K562 (cell line): ENCODE results near the gene SYDE1. TPM values are rescaled to one million over a fixed set of nuclear protein-coding genes. Genes with fewer than 3 reads are reported as not detected.

Experiments used
- ARID2 ChIP-seq: fragments of 450-650 bp; IDR thresholded peaks from 2 replicates; pipeline ENCODE4 v1.6.1; 2017; ENCODE audit warnings: antibody characterized with exemption, mild to moderate bottlenecking
- ARNT ChIP-seq, 2 experiments: fragments of 450-650 bp; IDR thresholded peaks; 2 replicates each; pipeline ENCODE4 v1.6.1; 2016; ENCODE audit warnings: mild to moderate bottlenecking in 1 of 2
- ATF4 ChIP-seq: fragments of 450-650 bp; formaldehyde crosslinking; IDR thresholded peaks from 2 replicates; pipeline ENCODE4 v1.4.0; 2022; ENCODE audit warnings: mild to moderate bottlenecking, moderate library complexity
- BRD9 ChIP-seq: fragments of 450-650 bp; IDR thresholded peaks from 2 replicates; pipeline ENCODE4 v1.6.1; 2018; ENCODE audit warnings: low read depth; ENCODE audit not compliant: partially characterized antibody
- CHCHD3 ChIP-seq: fragments of 250-450 bp; sonication (Bioruptor Pico); IDR thresholded peaks from 2 replicates; pipeline ENCODE4 v2.1.2; 2022; ENCODE audit warnings: mild to moderate bottlenecking
- DNMT1 ChIP-seq: fragments of 450-650 bp; IDR thresholded peaks from 2 replicates; pipeline ENCODE4 v1.6.1; 2016; ENCODE audit warnings: antibody characterized with exemption, mild to moderate bottlenecking
- ETV1 ChIP-seq: fragments of 450-650 bp; conservative IDR thresholded peaks from 2 replicates; pipeline ENCODE4 v1.6.1; 2016; ENCODE audit warnings: missing genetic modification characterization, control low read depth, low read depth, missing compliant biosample characterization
- RBM14 ChIP-seq: fragments of 200-400 bp; formaldehyde crosslinking; IDR thresholded peaks from 2 replicates; pipeline ENCODE4 v1.6.1; 2018; ENCODE audit warnings: low read depth, mild to moderate bottlenecking, low read length, moderate library complexity, borderline replicate concordance; ENCODE audit not compliant: insufficient read depth
- SP2 ChIP-seq: IDR thresholded peaks from 2 replicates; pipeline ENCODE4 v1.6.1; 2011; ENCODE audit warnings: mild to moderate bottlenecking, low read depth, low read length, moderate library complexity; ENCODE audit not compliant: poor library complexity, severe bottlenecking; ENCODE audit errors: extremely low read depth
- TCFL5 ChIP-seq: fragments of 250-450 bp; sonication (Bioruptor Pico); conservative IDR thresholded peaks from 2 replicates; pipeline ENCODE4 v1.6.1; 2021; ENCODE audit warnings: mild to moderate bottlenecking, moderate library complexity, matching md5 sums
- polyA plus RNA-seq, 8 experiments: library from polyadenylated mRNA; depleted of rRNA in 4 of 8; stranded (reverse) in 5 of 8; unstranded in 3 of 8; fragments of >200 nt; fragmentation: Nextera tagmentation in 2 of 8; fragmentation: Illumina TruSeq in 1 of 8; extraction: Ambion mirVana in 2 of 8; extraction: Trizol in 1 of 8; gene quantifications; 2 replicates each; pipeline versions ENCODE4 v1.2.1 to v1.2.3, GENCODE V29; 2011 to 2014; ENCODE audit warnings: inconsistent platforms in 1 of 8, missing spikeins in 1 of 8
- total RNA-seq, 7 experiments: library from RNA; depleted of rRNA in 6 of 7; stranded (reverse); fragments of >200 nt in 6 of 7; fragmentation: Illumina TruSeq in 2 of 7; extraction: Trizol in 2 of 7; gene quantifications; 2 replicates each; pipeline versions ENCODE4 v1.2.1 to v1.2.3, GENCODE V29; 2011 to 2021; ENCODE audit warnings: low replicate concordance in 1 of 7

SYDE1 gene
- total and polyA plus RNA-seq, 9 of the 15 experiments (the other 6 are each of a cell fraction or from before 2014, with no cell fraction given), result 0.04 TPM; not detected in 8

DNA sequence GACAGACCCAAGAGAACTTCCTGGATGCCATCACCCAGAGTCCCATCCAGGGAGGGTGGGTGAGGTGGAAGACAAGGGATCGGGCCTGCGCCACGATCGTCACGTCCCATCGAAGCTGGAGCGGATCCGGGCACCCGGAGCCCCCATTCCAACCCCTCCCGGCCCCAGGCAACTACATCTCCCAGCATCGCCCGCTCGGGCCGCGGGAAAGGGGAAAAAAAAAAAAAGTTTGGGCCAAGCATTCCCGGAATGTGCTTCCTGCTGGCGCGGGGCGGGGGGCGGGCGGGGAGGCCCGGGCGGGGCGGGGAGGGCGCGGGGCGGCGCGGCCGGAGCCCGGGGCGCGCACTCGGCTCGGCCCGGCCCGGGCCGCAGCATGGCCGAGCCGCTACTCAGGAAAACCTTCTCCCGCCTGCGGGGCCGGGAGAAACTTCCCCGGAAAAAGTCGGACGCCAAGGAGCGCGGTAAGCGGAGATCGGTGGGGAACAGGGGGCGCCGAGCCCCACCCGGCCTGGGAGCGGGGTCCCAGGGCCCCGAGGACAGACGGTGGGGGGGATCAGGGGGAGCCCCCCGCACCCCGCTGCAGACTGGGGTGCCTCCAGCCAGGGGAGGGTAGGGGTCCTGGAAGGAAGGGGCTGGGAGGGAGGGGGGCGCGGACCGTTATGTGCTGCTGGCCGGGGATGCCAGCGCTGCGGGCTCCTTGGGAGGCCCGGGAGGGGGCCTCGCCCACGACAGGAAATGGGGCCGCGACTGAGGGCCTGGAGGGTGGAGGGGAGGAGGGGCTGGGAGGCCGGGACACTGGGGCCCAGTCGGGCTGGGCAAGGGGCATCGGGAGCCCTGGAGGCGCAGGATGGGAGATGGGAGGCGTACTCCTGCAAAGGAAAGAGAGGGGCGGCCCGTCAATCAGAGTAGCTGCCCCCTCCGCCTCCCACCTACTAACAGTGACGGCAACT, at the start of gene SYDE1 (continued):
- TF ChIP-seq RBM14 (no peak), BRD9 (no peak), TCFL5 (CRISPR knock-in tag) (no peak), ETV1 (tag) (no peak), ARID2 (no peak), ARNT (IDR thresholded peaks at IDR 0.05) (no peak), DNMT1 (no peak), CHCHD3 (no peak), ATF4 (no peak), SP2 (no peak)
- TF ChIP-seq, all 486 proteins: peak for 0
